ENCODE measurements around the gene CILP. TPM values are rescaled to one million over a fixed set of nuclear protein-coding genes. Genes with fewer than 3 reads are reported as not detected.
"Not testable (repeated sequence)": the region's sequence is repeated elsewhere in the genome, so short reads cannot be mapped to it uniquely, and the experiment has no call there.

CILP gene, protein sequence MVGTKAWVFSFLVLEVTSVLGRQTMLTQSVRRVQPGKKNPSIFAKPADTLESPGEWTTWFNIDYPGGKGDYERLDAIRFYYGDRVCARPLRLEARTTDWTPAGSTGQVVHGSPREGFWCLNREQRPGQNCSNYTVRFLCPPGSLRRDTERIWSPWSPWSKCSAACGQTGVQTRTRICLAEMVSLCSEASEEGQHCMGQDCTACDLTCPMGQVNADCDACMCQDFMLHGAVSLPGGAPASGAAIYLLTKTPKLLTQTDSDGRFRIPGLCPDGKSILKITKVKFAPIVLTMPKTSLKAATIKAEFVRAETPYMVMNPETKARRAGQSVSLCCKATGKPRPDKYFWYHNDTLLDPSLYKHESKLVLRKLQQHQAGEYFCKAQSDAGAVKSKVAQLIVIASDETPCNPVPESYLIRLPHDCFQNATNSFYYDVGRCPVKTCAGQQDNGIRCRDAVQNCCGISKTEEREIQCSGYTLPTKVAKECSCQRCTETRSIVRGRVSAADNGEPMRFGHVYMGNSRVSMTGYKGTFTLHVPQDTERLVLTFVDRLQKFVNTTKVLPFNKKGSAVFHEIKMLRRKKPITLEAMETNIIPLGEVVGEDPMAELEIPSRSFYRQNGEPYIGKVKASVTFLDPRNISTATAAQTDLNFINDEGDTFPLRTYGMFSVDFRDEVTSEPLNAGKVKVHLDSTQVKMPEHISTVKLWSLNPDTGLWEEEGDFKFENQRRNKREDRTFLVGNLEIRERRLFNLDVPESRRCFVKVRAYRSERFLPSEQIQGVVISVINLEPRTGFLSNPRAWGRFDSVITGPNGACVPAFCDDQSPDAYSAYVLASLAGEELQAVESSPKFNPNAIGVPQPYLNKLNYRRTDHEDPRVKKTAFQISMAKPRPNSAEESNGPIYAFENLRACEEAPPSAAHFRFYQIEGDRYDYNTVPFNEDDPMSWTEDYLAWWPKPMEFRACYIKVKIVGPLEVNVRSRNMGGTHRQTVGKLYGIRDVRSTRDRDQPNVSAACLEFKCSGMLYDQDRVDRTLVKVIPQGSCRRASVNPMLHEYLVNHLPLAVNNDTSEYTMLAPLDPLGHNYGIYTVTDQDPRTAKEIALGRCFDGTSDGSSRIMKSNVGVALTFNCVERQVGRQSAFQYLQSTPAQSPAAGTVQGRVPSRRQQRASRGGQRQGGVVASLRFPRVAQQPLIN
- total RNA-seq (2014; rRNA removed; shearing (Covaris generic); ENCODE audit: low replicate concordance): not detected in 2 replicates

DNA sequence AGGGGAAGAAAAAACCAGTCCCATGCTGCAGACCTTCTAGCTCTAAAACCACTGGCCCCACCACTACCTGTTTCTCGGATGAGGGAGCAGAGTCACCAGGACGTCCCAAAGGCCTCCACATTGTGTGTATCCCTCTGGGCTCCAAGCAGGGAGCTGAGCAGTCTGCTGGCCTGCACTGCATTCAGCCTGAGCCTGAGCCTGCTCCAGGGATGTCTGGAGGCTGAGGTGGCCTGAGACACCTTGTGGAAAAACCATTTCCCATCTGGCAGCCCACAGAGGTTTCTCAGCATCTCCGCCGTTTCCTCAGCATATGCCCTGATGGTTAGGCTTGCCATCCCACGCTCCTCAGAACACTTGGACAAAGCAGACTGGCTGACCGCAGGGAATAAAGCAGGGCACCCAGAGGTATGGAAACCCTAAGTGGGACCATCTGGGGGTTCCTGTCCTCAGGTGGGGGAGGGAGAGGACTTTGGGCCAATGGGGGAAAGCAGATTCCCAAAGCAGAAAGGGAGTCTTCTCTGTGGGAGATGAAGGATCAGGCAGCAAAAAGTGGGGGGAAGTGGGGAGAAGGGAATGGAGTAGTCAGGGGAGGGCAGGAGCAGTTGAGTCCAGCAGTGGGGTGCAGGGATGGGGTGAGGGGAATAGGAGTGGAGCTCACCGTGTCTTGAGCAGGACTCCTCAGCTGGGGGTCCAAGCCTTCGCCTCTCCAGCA is at the start of gene CILP:
CILP (minus strand) TSS at position 704 of the 712 bp plus-strand sequence. CDS start 1,718 bp downstream, outside the sequence.
- no peak for DNase-seq (ENCODE audit: low read depth)
- in situ Hi-C loops (cut with HindIII; ENCODE audit: low pct_unique_long_range_greater_than_20kb, low sequenced_read_pairs): no loop called here

DNA sequence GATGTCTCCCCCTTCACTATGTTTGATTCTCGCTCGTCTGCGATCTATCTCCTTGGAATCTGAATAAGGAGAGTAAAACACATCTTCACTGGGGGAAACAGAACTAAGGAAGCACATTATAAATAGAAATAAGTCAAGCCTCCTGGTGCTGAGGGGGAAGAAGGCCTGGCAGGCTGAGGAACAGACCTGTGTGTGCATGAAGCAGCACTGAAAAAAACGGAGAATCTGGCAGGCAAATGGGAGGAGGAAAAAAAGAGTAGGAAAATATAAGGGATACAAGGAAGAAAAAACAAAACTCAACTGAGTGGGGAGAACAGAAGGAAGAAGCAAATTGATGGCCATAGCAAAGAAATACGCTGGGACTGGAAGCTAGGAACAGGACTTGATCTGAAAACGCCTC is 49.7 kb upstream of the CILP start:
- DNase-seq (ENCODE audit: low read depth): no peak
- in situ Hi-C loops (cut with HindIII; ENCODE audit: low pct_unique_long_range_greater_than_20kb, low sequenced_read_pairs): no loop called here

DNA sequence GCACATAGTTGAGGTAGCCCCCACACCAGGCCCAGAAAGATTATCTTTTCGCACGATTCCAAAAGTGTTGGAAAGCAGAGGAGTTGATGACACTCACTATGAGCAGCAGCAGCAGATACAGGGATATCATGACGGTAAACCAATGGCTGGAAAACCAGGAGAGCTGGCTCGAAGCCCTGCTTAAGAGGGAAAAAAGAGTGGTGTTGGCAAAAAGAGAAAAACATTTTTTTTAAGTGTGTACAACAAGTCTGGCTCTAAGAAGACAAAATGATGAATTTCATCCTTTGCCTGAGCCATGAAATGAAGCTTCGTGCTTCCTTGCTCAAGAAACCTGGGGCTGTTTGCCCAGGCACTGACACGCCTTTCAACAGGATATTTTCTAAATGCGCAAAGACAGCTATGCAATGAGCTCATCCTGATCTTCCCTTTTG is 48.1 kb upstream of the CILP start:
- in situ Hi-C loops (cut with HindIII; ENCODE audit: low pct_unique_long_range_greater_than_20kb, low sequenced_read_pairs): no loop called here
- DNase-seq (ENCODE audit: low read depth): no peak

DNA sequence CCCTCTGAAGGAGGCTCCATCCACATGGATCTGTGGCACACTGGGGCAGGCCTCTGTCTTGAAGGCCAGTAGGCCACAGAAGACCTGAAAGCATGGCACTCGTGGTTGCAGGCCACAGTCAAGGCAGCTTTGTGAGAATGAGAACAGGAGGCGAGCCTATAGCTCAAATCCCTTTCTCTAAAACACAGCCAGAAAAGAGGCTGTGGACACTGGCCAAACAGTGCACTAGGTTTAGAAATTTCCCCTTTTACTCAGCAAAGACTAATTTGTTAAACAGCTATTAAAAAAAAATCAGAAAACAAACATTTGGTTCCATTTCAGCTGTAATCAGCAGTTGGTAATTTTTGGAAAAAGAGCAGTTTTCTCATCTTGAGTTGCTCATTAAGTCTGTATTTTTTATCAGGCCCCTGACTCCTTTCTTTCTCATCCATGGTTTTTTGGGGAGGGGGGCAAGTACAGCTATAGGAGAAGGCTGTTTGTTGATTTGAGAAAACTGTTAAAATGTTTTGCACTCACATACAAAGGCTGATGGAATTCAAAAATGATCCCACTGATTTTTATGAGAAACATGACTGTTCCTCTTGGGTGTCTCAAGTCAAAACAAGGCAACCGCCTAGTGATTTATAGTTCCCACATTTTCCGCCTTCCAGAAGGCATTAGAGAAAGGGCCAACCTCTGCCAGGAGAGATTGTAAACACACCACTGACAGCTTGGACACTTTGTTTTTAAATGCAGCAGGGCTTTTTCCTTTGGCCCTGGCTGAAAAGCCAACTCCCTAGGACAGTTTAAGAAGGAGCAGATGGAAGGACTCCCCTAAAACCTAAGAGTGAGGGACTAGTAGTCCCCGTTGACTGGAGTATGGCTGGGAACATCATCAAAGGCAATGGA is 47.3 kb upstream of the CILP start:
- in situ Hi-C loops (cut with HindIII; ENCODE audit: low pct_unique_long_range_greater_than_20kb, low sequenced_read_pairs): no loop called here
- no peak for DNase-seq (ENCODE audit: low read depth)

DNA sequence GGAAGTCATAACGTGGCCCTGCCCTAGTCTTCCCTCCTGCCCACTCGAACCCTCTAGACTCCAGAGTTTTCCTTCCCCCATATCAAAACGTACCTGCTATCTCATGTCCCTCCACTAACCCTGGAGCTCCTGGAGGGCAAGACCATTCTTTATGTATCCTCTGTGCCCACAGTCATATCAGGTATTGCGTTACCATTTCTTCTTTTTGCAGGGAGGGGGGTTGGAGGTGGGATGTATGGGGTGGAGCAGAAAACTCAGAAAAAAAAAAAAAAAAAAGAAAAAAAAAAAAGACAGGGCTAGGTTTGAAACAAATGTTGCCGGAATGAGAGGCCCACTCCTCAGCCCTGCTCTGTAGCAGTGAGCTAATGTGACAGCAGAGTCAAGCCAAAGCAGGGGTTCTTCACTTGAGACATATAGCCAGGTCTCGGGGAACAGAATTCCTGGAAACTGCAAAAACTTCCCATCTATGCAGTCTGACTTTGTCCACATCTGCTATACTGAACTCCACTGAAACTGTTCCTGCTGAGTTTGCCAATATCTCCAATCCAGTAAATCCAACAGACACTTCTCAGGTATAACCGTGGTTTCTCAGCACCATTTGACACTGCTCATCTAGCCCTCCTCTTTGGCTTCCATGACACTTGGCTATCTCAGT is 44.3 kb upstream of the CILP start:
- in situ Hi-C loops (cut with HindIII; ENCODE audit: low pct_unique_long_range_greater_than_20kb, low sequenced_read_pairs): no loop called here
- DNase-seq (ENCODE audit: low read depth): no peak

DNA sequence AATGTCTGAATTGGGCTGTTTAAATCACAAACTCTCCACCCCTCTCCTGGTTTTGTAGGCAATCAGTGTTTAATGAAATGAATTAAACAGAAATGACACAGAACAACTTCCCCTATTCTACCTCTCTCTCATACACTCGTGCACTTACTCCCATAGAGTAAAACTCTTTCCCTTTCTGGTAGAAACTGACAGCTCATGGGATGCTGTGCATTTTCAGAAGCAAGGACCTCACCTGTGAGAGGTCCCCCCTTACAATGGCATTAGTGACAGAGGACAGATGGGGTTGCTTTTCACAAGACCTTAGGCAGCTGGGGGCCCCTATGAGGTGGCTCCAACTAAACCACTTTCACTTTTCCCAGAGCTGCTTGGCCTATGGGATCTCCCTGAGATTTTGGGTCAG is 43.5 kb upstream of the CILP start:
- in situ Hi-C loops (cut with HindIII; ENCODE audit: low pct_unique_long_range_greater_than_20kb, low sequenced_read_pairs): no loop called here
- DNase-seq (ENCODE audit: low read depth): no peak

DNA sequence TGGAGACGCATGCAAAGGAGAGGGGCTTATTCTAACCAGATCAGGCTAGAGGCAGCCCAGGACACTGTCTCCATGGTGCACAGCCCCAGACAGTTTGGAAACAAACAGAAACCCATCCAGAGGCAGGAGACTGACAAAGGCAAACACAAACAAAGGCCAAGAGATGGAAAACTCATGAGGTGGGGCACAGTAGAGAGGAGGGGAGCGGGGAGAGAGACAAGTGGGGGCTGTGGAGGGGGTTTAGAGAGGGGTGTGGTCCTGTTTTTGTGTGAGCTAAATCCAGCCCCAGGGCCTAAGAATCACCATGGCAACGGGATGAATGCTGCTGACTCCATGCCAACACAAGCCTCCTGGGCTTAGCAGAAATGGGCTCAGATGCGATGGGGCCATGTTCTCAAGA is 43.1 kb upstream of the CILP start:
- in situ Hi-C loops (cut with HindIII; ENCODE audit: low pct_unique_long_range_greater_than_20kb, low sequenced_read_pairs): no loop called here
- no peak for DNase-seq (ENCODE audit: low read depth)

- in situ Hi-C loops (cut with HindIII; ENCODE audit: low pct_unique_long_range_greater_than_20kb, low sequenced_read_pairs): no loop called here
- DNase-seq (ENCODE audit: low read depth): no peak
Observed at GRCh38 chr15:65249641-65250040, 38.4 kb upstream of the CILP start.

- no peak for DNase-seq (ENCODE audit: low read depth)
- in situ Hi-C loops (cut with HindIII; ENCODE audit: low pct_unique_long_range_greater_than_20kb, low sequenced_read_pairs): no loop called here
Observed at GRCh38 chr15:65248511-65249255, 37.4 kb upstream of the CILP start.

DNA sequence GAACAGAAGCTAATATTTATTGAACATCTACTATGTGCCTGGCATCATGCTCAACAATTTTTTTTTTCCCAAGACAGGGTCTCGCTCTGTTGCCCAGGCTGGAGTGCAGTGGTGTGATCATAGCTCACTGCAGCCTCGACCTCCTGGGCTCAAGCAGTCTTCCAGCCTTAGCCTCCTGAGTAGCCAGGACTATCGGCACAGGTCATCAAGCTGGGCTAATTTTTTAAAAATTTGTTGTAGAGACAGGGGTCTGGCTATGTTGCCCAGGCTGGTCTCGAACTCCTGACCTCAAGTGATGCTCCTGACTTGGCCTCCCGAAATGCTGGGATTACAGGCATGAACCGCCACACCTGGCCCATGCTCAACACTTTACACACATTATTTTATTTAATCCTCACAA is 35.7 kb upstream of the CILP start:
- in situ Hi-C loops (cut with HindIII; ENCODE audit: low pct_unique_long_range_greater_than_20kb, low sequenced_read_pairs): no loop called here
- no peak for DNase-seq (ENCODE audit: low read depth)

- in situ Hi-C loops (cut with HindIII; ENCODE audit: low pct_unique_long_range_greater_than_20kb, low sequenced_read_pairs): no loop called here
- DNase-seq (ENCODE audit: low read depth): no peak
Observed at GRCh38 chr15:65246026-65246714, 34.9 kb upstream of the CILP start.

DNA sequence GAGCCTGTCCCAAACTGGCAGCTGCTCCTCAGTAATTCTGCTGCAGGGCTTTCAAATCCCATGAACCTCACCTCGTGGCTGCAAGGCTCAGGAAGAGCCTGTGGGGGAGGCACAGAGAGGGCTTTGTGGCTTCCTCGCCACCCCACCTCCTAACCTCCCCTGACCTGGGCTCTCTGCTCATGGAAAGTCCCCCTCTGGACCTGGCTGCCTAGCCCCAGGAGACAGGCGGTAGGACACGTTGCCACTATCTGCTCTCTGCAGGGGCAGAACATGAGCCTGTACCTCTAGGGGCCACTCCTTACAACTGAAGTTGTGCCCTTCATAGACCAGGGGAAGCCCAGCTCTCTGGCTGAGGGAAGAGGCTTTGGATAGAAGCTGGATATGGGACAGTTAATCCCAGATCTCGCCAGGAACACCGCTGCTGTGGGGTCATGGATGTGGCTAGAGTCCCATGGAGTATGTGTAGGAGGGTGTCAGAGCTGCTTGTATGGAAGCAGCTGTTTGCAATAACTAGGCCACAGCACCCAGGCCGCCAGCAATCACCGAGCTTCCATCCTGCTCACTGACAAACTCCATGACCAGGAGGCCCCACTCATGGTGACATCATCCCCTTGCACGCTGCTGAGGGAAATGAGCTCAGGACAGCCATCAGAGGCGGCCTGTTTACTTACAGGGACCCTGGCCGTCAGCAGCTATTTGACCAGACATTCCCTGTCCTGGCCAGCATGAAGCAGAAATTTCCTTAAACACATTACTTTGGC is 34.0 kb upstream of the CILP start:
- in situ Hi-C loops (cut with HindIII; ENCODE audit: low pct_unique_long_range_greater_than_20kb, low sequenced_read_pairs): no loop called here
- no peak for DNase-seq (ENCODE audit: low read depth)

- in situ Hi-C loops (cut with HindIII; ENCODE audit: low pct_unique_long_range_greater_than_20kb, low sequenced_read_pairs): no loop called here
- no peak for DNase-seq (ENCODE audit: low read depth)
Observed at GRCh38 chr15:65244638-65245037, 33.4 kb upstream of the CILP start.

DNA sequence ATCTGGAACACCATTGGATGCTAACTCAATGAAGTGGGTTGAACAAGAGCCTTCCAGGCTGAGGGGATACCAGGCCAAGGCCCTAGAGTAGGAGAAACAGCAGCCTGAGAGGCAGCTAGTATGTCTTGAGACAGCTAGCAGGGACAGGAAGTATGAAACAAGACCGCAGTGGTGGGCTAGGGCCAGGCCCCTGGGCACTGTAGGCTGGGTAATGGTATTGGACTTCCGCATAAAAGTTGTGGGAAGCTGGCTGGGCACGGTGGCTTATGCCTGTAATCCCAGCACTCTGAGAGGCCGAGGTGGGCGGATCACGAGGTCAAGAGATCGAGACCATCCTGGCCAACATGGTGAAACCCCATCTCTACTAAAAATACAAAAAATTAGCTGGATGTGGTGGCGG is 25.2 kb upstream of the CILP start:
- in situ Hi-C loops (cut with HindIII; ENCODE audit: low pct_unique_long_range_greater_than_20kb, low sequenced_read_pairs); DNase-seq (ENCODE audit: low read depth): not testable (repeated sequence)

- in situ Hi-C loops (cut with HindIII; ENCODE audit: low pct_unique_long_range_greater_than_20kb, low sequenced_read_pairs): no loop called here
- DNase-seq (ENCODE audit: low read depth): no peak
Observed at GRCh38 chr15:65233696-65234095, 22.4 kb upstream of the CILP start.
